ENCODE measurements around the gene N4BP2. TPM values are rescaled to one million over a fixed set of nuclear protein-coding genes. Genes with fewer than 3 reads are reported as not detected.

Gene N4BP2
- total and polyA plus RNA-seq, 2 of the 8 experiments (the other 6 are each of a cell fraction or from before 2014, with no cell fraction given): 4.4 to 44.7 TPM

DNA sequence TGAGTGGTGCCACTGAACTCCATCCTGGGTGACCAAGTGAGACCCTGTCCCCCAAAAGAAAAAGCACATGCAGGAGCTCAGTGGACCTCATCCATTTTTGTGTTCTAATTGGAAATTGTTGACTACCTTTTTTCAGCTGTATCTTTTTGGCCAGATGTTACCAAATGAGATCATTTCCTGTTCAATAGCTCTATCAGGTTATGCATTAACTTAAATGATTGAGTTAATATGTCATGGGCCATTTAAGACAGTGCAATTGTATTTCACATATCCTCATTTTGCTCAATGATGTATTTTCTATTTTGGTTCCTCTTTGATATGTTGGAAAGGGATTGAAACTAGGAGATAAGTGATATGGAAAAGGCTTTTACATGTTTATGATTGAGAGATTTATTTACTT is 113.9 kb downstream of the N4BP2 start:
- no peak overlapping the region for H2BK12ac ChIP-seq (ENCODE audit: low read depth, low read length)
- H3K4me1 ChIP-seq (replicated peaks in 1 of 4; ENCODE audit: control insufficient read depth in 3 of 4, insufficient read depth in 4 of 4, low read length in 3 of 4): no peaks in the 10 kb centered on the region
- H2AK5ac ChIP-seq (ENCODE audit: low read depth, low read length): no peak overlapping the region
- ChIA-PET POLR2A (ENCODE audit: partially characterized antibody) (interaction anchor here (0.7 kb wide), 2 partner anchors 16 to 235 kb away, joined by 3 to 4 read pairs; no protein-coding TSS in a partner anchor), CTCF (ENCODE audit: partially characterized antibody) (interaction anchor here (0.7 to 1.0 kb wide), 2 partner anchors 41 to 140 kb away, joined by 4 read pairs; no protein-coding TSS in a partner anchor)
- H3K4ac ChIP-seq (replicated peaks; ENCODE audit: insufficient read length, low read depth, low read length): no peak overlapping the region
- H3K14ac ChIP-seq (ENCODE audit: insufficient read length): no peak overlapping the region
- H3K23ac ChIP-seq (ENCODE audit: insufficient read length): no peak overlapping the region
- H2AFZ ChIP-seq (ENCODE audit: low read length): no peak overlapping the region
- no peak overlapping the region for H4K8ac ChIP-seq (ENCODE audit: extremely low read depth, insufficient read depth, low read length)
- DNase-seq (ENCODE audit: low read depth in 1 of 2, low spot score in 2 of 2): no peak
- TF ChIP-seq BACH1 (IDR thresholded peaks at IDR 0.05; ENCODE audit: low read length): no peak
- no peak for TF ChIP-seq JUND (IDR thresholded peaks at IDR 0.05; ENCODE audit: low read length)
- TF ChIP-seq SP4 (IDR thresholded peaks at IDR 0.05; ENCODE audit: low read length): no peak
- TF ChIP-seq RFX5 (IDR thresholded peaks at IDR 0.05; ENCODE audit: borderline replicate concordance, low read depth, low read length): no peak
- no peak for TF ChIP-seq POU5F1 (IDR thresholded peaks at IDR 0.05; ENCODE audit: low read depth, low read length)
- TF ChIP-seq CBX5 (IDR thresholded peaks at IDR 0.05; ENCODE audit: low read depth, low read length): no peak
- TF ChIP-seq, protein P1, sequence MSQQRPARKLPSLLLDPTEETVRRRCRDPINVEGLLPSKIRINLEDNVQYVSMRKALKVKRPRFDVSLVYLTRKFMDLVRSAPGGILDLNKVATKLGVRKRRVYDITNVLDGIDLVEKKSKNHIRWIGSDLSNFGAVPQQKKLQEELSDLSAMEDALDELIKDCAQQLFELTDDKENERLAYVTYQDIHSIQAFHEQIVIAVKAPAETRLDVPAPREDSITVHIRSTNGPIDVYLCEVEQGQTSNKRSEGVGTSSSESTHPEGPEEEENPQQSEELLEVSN (IDR thresholded peaks at IDR 0.05): no peak
- no peak for TF ChIP-seq TEAD4 (IDR thresholded peaks at IDR 0.05; ENCODE audit: low read depth, low read length)
- TF ChIP-seq SIN3A (conservative IDR thresholded peaks at IDR 0.05 in 1 of 2, IDR thresholded peaks at IDR 0.05 in 1 of 2; ENCODE audit: low read depth in 1 of 2, low read length in 2 of 2): no peak
- no peak for TF ChIP-seq CTBP2 (IDR thresholded peaks at IDR 0.05; ENCODE audit: borderline replicate concordance, insufficient read depth, insufficient read length, low read length)
- TF ChIP-seq KDM1A (IDR thresholded peaks at IDR 0.05; ENCODE audit: borderline replicate concordance, low read length): no peak
- TF ChIP-seq TCF12 (IDR thresholded peaks at IDR 0.05; ENCODE audit: low read depth, low read length): no peak
- no peak for TF ChIP-seq KDM5A (IDR thresholded peaks at IDR 0.05; ENCODE audit: low read length)
- no peak for TF ChIP-seq ASH2L (IDR thresholded peaks at IDR 0.05; ENCODE audit: low read length)
- no peak overlapping the region for H3K56ac ChIP-seq (replicated peaks; ENCODE audit: insufficient read length, low read depth, low read length)
- no peaks in the 10 kb centered on the region for H3K9me3 ChIP-seq (ENCODE audit: insufficient read depth in 2 of 2, low read depth in 1 of 2, low read length in 1 of 2)
- H4K5ac ChIP-seq (ENCODE audit: insufficient read length, low read depth, low read length): no peak overlapping the region
- H2BK20ac ChIP-seq (ENCODE audit: low read length): no peak overlapping the region
- H3K18ac ChIP-seq (ENCODE audit: extremely low read depth, low read length): no peak overlapping the region
- H3K79me1 ChIP-seq (ENCODE audit: low read depth, low read length): no peaks in the 10 kb centered on the region
- H3K23me2 ChIP-seq (ENCODE audit: low read depth, low read length): no peaks in the 10 kb centered on the region
- no peak overlapping the region for H3K9ac ChIP-seq (replicated peaks in 1 of 4; ENCODE audit: extremely low read depth in 1 of 4, low read depth in 3 of 4, low read length in 3 of 4)
- H3K27me3 ChIP-seq (replicated peaks in 1 of 4; ENCODE audit: control insufficient read depth in 3 of 4, extremely low read depth in 1 of 4, insufficient read depth in 3 of 4, low read length in 3 of 4): no peaks in the 10 kb centered on the region
- no peak overlapping the region for H4K91ac ChIP-seq (replicated peaks; ENCODE audit: insufficient read length, low read length)
- H3K4me2 ChIP-seq (ENCODE audit: insufficient read depth in 1 of 2, low read depth in 2 of 2, low read length in 2 of 2): no peak overlapping the region
- no peaks in the 10 kb centered on the region for H3K36me3 ChIP-seq (ENCODE audit: control insufficient read depth in 2 of 4, insufficient read depth in 4 of 4, low read length in 3 of 4)
- no peak overlapping the region for H2BK120ac ChIP-seq (replicated peaks; ENCODE audit: low read depth, low read length)
- no peaks in the 10 kb centered on the region for H4K20me1 ChIP-seq (replicated peaks in 1 of 2; ENCODE audit: control insufficient read depth in 1 of 2, insufficient read depth in 2 of 2, low read length in 2 of 2)
- H3K27ac ChIP-seq (ENCODE audit: low read depth, low read length): no peak overlapping the region
- H2BK5ac ChIP-seq (ENCODE audit: low read depth, low read length): no peak overlapping the region
- H3K79me2 ChIP-seq (ENCODE audit: control insufficient read depth in 1 of 2, insufficient read depth in 2 of 2, low read length in 2 of 2): no peaks in the 10 kb centered on the region
- H2BK15ac ChIP-seq (ENCODE audit: low read length): no peak overlapping the region
- no peak overlapping the region for H3K4me3 ChIP-seq (ENCODE audit: extremely low read depth in 1 of 4, insufficient read depth in 2 of 4, low read depth in 3 of 4, low read length in 4 of 4)
- FAIRE-seq: no peak
